GM18951 (cell line): Measurements from ENCODE around the gene HOXA3.

Source experiments
- POLR2A ChIP-seq: IDR thresholded peaks from 4 replicates; pipeline ENCODE4 v1.6.1; 2011; ENCODE audit warnings: mild to moderate bottlenecking; ENCODE audit not compliant: insufficient read length, insufficient read depth; ENCODE audit errors: extremely low read depth
- in situ Hi-C: fragments of 300-500 bp; cut with MboI; formaldehyde crosslinking; loops from one replicate; pipeline ENCODE4 v1.12.0; 2022; ENCODE audit warnings: low sequenced_read_pairs, mixed read lengths, inconsistent platforms; ENCODE audit not compliant: unreplicated experiment

Gene HOXA3

GRCh38 chr7:27179030-27179429 is 26.6 kb upstream of the HOXA3 start:
- in situ Hi-C loops, result loop anchor here (10.0 kb wide), 1 partner anchor 1324 kb away; no protein-coding TSS in a partner anchor
- TF ChIP-seq POLR2A, result no peak

DNA sequence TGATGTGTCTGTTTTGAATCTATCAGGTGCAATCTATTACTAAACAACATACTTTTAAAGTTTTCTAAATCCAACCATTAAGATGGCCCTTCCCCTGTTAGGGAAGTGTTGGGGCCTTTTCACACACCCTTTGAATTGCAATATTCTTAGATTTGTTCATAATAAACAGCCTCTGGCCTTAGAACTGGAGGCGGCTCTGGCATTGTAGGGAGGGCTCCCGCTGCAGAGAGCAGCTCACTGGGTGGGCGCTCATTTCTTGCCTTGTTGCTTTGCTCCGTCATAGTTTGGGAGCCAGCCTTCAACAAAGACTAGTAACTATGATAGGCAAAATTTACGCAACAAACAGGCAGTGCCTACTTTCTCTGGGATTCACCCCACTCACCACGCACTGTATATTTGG is 26.0 kb upstream of the HOXA3 start:
- no peak for TF ChIP-seq POLR2A
- in situ Hi-C loops, result loop anchor here (10.0 kb wide), 1 partner anchor 1324 kb away; no protein-coding TSS in a partner anchor

DNA sequence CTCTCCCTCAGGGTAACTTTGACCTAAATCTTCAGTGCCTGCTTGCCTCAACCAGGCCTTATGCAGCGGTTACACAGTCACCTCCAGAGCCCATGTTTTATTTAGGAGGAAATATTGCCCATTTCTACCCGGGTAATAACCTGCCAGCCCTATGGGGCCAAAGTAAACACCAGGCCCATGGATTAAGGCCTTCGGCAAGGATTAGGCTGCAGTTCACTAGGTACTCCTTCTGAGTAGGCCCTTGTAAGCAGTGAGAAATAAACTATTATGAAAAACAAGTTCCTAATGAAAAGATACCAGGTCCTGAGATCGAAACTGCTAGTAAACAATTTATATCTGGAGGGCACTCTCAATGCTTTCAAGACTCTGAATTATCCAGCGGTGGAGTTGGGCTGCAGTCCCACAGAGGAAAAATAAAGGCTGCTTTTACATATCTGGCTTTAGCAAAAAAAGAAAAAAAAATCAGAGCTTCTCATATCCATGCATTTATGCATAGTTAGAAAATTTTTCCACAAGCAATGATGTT is 25.5 kb upstream of the HOXA3 start:
- in situ Hi-C loops, result loop anchor here (10.0 kb wide), 1 partner anchor 1323 kb away; no protein-coding TSS in a partner anchor
- TF ChIP-seq POLR2A, result no peak

GRCh38 chr7:27176962-27177794 is 24.8 kb upstream of the HOXA3 start:
- in situ Hi-C loops, result loop anchor here (10.0 kb wide), 1 partner anchor 1322 kb away; no protein-coding TSS in a partner anchor
- TF ChIP-seq POLR2A, result no peak

- in situ Hi-C loops, result loop anchor here (10.0 kb wide), 1 partner anchor 1322 kb away; no protein-coding TSS in a partner anchor
- no peak for TF ChIP-seq POLR2A
Observed at GRCh38 chr7:27176524-27176845, 24.1 kb upstream of the HOXA3 start.

- in situ Hi-C loops, result loop anchor here (10.0 kb wide), 1 partner anchor 1321 kb away; no protein-coding TSS in a partner anchor
- TF ChIP-seq POLR2A, result no peak
Observed at GRCh38 chr7:27175626-27176523, 23.5 kb upstream of the HOXA3 start.

- no peak for TF ChIP-seq POLR2A
- in situ Hi-C loops, result loop anchor here (10.0 kb wide), 1 partner anchor 1320 kb away; no protein-coding TSS in a partner anchor
Observed at GRCh38 chr7:27174874-27175625, 22.7 kb upstream of the HOXA3 start.

DNA sequence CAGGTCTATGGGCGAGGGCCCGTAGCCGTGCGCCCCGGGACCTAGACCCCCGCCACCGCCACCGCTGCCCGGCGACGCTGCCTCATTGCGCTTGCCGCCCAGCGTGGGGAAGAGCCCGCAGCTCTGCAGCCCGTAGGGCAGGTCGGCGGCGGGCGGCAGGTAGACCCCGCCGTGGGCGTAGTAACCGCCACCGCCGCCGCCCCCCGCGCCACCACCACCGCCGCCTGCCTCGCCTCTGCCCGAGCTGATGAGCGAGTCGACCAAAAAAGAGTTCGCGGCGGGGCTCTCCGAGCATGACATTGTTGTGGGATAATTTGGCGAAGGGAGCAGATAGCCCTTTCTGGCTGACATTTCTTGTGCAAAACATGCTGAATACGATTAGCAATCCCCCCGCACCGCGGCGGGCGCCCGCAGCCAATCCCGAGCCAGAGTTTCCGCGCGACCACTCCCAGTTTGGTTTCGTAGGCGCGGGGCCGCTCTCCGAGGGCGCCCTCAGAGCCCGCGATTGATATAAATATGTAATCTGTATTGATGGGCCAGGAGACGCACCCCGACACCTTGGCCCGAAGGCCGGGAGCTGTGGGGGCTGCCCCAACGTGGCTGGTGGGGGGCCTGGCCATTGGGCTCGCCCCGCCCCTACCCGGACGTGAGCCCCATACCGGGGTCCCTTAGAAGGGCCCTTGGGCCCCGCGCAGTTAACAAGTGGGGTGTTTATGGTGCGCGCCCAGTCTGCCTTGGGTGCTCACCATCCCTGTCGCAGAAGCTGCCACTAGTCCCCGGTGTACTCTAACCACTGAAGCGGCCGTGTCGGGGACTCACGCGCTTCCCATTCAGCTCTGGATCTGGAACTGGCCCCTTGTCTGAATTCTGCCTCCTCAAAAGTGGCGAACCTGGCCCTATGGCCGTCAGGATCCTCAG is 21.8 kb upstream of the HOXA3 start, which contains the start of gene HOXA10:
HOXA10 (minus strand) TSS at position 365 of the 918 bp plus-strand sequence; CDS start at position 351, 14 bp downstream.
- in situ Hi-C loops, result loop anchor here (10.0 kb wide), 1 partner anchor 1319 kb away; no protein-coding TSS in a partner anchor
- TF ChIP-seq POLR2A, result no peak

DNA sequence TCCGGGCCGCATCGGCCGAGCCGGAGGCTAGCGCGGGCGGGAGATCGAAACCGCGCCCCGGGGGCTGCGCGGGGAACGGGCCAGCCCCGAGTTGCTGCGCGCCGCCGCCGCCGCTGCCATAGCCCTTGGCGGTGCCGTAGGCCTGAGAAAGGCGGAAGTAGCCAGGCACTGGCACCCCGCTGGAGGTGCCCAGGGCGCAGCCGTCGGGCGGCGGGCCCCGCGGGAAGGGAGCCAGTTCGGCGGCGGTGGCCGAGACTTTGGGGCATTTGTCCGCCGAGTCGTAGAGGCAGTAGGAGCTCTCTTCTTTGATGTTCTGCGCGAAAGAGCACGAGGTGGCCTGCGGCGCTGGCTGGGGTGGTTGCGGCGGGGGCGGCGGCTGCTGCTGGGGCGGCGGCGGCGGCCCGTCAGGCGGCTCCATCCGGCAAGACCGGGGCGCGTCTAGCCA is 21.1 kb upstream of the HOXA3 start:
- in situ Hi-C loops, result loop anchor here (10.0 kb wide), 1 partner anchor 1319 kb away; no protein-coding TSS in a partner anchor
- TF ChIP-seq POLR2A, result no peak

DNA sequence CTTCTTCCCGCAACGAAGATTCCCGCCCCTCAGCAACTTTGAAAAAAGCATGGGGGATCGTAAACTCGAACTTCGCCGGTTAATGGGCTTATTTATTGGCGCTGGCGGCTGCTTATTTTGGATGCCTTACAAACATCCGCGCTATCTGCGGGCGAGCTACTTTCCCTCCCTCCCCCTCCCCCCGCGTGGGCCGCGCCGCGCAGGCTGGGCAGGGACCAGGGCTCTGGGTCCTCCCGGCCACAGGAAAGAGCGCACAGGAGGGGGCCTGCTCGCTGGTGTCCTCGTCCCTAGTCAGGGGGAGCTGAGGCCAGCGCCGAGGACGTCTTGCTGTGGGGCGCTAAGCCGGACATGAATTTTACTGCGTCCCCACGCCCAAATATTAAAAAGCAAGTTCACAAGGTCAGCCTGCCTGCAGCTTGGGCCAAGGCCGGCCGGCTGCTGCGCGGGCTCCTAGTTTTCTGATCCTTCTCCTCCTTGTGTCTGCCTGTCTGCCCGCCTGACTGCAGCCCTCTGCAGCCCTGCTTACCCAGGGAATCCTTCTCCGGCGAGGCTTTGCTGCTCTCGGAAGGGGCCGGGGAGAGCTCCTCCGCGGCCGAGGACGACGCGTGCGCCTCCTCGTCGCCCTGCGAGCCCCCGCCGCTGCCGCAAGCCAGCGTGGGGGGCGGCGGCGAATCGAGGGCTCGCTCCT is 20.6 kb upstream of the HOXA3 start:
- TF ChIP-seq POLR2A, result no peak
- in situ Hi-C loops, result loop anchor here (10.0 kb wide), 1 partner anchor 1318 kb away; no protein-coding TSS in a partner anchor
